Spleen (tissue), 11 donors: Measurements from ENCODE around the gene KCNF1. TPM values are rescaled to one million over a fixed set of nuclear protein-coding genes. Genes with fewer than 3 reads are reported as not detected.
A peak's percentile ranks its signal among the peaks of the same experiment; 100 is the strongest.

Experiments
- DNase-seq: peaks from one replicate; pipeline ENCODE4 v3.0.0-alpha.2; 2020
- H3K27ac ChIP-seq, 8 donors: fragments of 200-600 bp; sonication (generic) in 7 of 8; 1 replicate in 4 of 8; 2 replicates in 4 of 8; pipeline versions ENCODE4 v1.5.0 to v1.8.0; 2016 to 2021; ENCODE audit warnings: inconsistent platforms in 4 of 8, mild to moderate bottlenecking in 4 of 8, moderate library complexity in 1 of 8
- H3K27me3 ChIP-seq, 7 donors: fragments of 200-600 bp; sonication (generic) in 6 of 7; replicated peaks in 1 of 7; 1 replicate in 4 of 7; 2 replicates in 3 of 7; pipeline versions ENCODE4 v1.5.0 to v1.8.0; 2016 to 2021; ENCODE audit warnings: inconsistent platforms in 3 of 7, mild to moderate bottlenecking in 1 of 7
- H3K36me3 ChIP-seq, 6 donors: fragments of 200-600 bp; sonication (generic) in 5 of 6; 1 replicate in 4 of 6; 2 replicates in 2 of 6; pipeline versions ENCODE4 v1.5.0 to v1.8.0; 2016 to 2021; ENCODE audit warnings: inconsistent platforms in 2 of 6
- H3K4me1 ChIP-seq, 6 donors: fragments of 200-600 bp; sonication (generic) in 5 of 6; 1 replicate in 3 of 6; 2 replicates in 3 of 6; pipeline versions ENCODE4 v1.5.0 to v1.8.0; 2016 to 2021; ENCODE audit warnings: inconsistent platforms in 3 of 6
- H3K4me3 ChIP-seq, 8 donors: fragments of 200-600 bp; sonication (generic) in 7 of 8; 1 replicate in 4 of 8; 2 replicates in 4 of 8; pipeline versions ENCODE4 v1.5.0 to v1.8.0; 2016 to 2021; ENCODE audit warnings: inconsistent platforms in 4 of 8, mild to moderate bottlenecking in 4 of 8, moderate library complexity in 2 of 8
- H3K9me3 ChIP-seq, 8 donors: fragments of 200-600 bp; sonication (generic) in 7 of 8; 1 replicate in 4 of 8; 2 replicates in 4 of 8; pipeline versions ENCODE4 v1.5.0 to v1.8.0; 2016 to 2021; ENCODE audit warnings: inconsistent platforms in 4 of 8
- CTCF ChIP-seq, 11 experiments: fragments of 200-600 bp in 7 of 11; fragments of 450-650 bp in 4 of 11; sonication (generic) in 4 of 11; IDR thresholded peaks in 8 of 11; conservative IDR thresholded peaks in 3 of 11; 1 replicate in 7 of 11; 2 replicates in 4 of 11; pipeline versions ENCODE4 v1.4.0 to v1.8.0; 2016 to 2021; ENCODE audit warnings: antibody characterized with exemption in 11 of 11, inconsistent platforms in 4 of 11, mild to moderate bottlenecking in 1 of 11
- POLR2A ChIP-seq, 3 donors: fragments of 450-650 bp; IDR thresholded peaks; one replicate each; pipeline ENCODE4 v1.5.1; 2017; ENCODE audit warnings: antibody characterized with exemption in 3 of 3, mild to moderate bottlenecking in 1 of 3
- POLR2AphosphoS5 ChIP-seq, 3 donors: sonication (generic); formaldehyde crosslinking; IDR thresholded peaks; one replicate each; pipeline ENCODE4 v1.5.1; 2017; ENCODE audit warnings: antibody characterized with exemption in 3 of 3
- WGBS, 5 donors: extraction: QIAGEN DNeasy Blood & Tissue Kit in 3 of 5; methylation state at CpG; one replicate each; pipeline versions ENCODE4 v1.1.5 to v1.1.7; 2013 to 2018; 5-methylcytosine and 5-hydroxymethylcytosine counted together
- intact Hi-C: fragments of 100-400 bp; cut with DNase I; formaldehyde crosslinking; loops from one replicate; pipeline ENCODE4 v1.15.0; 2023; ENCODE audit warnings: low total_unique reads
- polyA plus RNA-seq, 3 donors: library from polyadenylated mRNA; stranded (reverse); fragments of 200-250 nt; gene quantifications; one replicate each; pipeline ENCODE4 v1.2.1, GENCODE V29; 2013
- total RNA-seq, 7 donors: library from RNA; depleted of rRNA in 3 of 7; stranded (reverse); fragments of >200 nt in 3 of 7; fragmentation: NEBNext Ultra II Directional in 4 of 7; extraction: Animal tissue kit (Norgen Biotek cat#: 25700) in 4 of 7; gene quantifications; one replicate each; pipeline versions ENCODE4 v1.1.0 to v1.2.1, GENCODE V29; 2016 to 2021
- donor health status: healthy with polysubstance abuse.
- donor health status: DM: no; HTN: no; CAD: no; lungs with moderate emphysema.
- donor health status: DM: no; HTN: no; CAD: no.
- donor health status: Bipolar disorder and iron deficiency.
- donor health status: healthy.
- donor health status: DM: no; HTN: no; CAD: no.
- donor health status: DM: yes; HTN: yes; CAD: no.

Gene KCNF1
- total and polyA plus RNA-seq, 10 donors, result 0.16 to 1.2 (median 0.57) TPM; not detected in 3

- Histone ChIP-seq H3K27ac (no peak overlapping the region), H3K4me3 (no peak overlapping the region), H3K9me3 (no peaks in the 10 kb centered on the region), H3K4me1 (no peaks in the 10 kb centered on the region), H3K27me3 (peaks cover 0 to 37% (median 0%) of the 10 kb centered on the region in 7 donors), H3K36me3 (no peaks in the 10 kb centered on the region)
- intact Hi-C loops, result no loop called here
- TF ChIP-seq POLR2AphosphoS5 (IDR thresholded peaks at IDR 0.05), result no peak
- no peak for TF ChIP-seq POLR2A (IDR thresholded peaks at IDR 0.05)
- no peak for TF ChIP-seq CTCF (IDR thresholded peaks at IDR 0.05 in 8 of 11, conservative IDR thresholded peaks at IDR 0.05 in 3 of 11)
- WGBS, 5 donors, result 72 to 83% (median 76%) methylated on average over 17 of the region's 17 CpGs
- peak; percentile 59 for DNase-seq
Observed at GRCh38 chr2:10932345-10933151, 20.8 kb downstream of the KCNF1 start.

GRCh38 chr2:10933700-10934225 is 22.0 kb downstream of the KCNF1 start:
- H3K27ac ChIP-seq, result no peak overlapping the region
- no peaks in the 10 kb centered on the region for H3K36me3 ChIP-seq
- no peak overlapping the region for H3K4me3 ChIP-seq
- peaks cover 0 to 37% (median 0%) of the 10 kb centered on the region in 7 donors for H3K27me3 ChIP-seq
- peak; percentile 42 for DNase-seq
- TF ChIP-seq CTCF (IDR thresholded peaks at IDR 0.05 in 8 of 11, conservative IDR thresholded peaks at IDR 0.05 in 3 of 11), result no peak
- no peak for TF ChIP-seq POLR2A (IDR thresholded peaks at IDR 0.05)
- TF ChIP-seq POLR2AphosphoS5 (IDR thresholded peaks at IDR 0.05), result no peak
- H3K9me3 ChIP-seq, result peaks cover 0 to 11% (median 7%) of the 10 kb centered on the region in 8 donors
- WGBS, 5 donors, result 81 to 94% (median 91%) methylated on average over 11 of the region's 11 CpGs
- intact Hi-C loops, result no loop called here
- H3K4me1 ChIP-seq, result no peaks in the 10 kb centered on the region

- Histone ChIP-seq H3K36me3 (no peaks in the 10 kb centered on the region), H3K4me1 (no peaks in the 10 kb centered on the region), H3K4me3 (no peak overlapping the region), H3K27ac (no peak overlapping the region), H3K9me3 (peaks cover 0 to 17% (median 14%) of the 10 kb centered on the region in 8 donors), H3K27me3 (peaks cover 0 to 37% (median 0%) of the 10 kb centered on the region in 7 donors)
- intact Hi-C loops, result no loop called here
- TF ChIP-seq POLR2AphosphoS5 (IDR thresholded peaks at IDR 0.05), result no peak
- TF ChIP-seq CTCF (IDR thresholded peaks at IDR 0.05 in 8 of 11, conservative IDR thresholded peaks at IDR 0.05 in 3 of 11), result no peak
- TF ChIP-seq POLR2A (IDR thresholded peaks at IDR 0.05), result no peak
- peak; percentile 51 for DNase-seq
- WGBS, 5 donors, result 63 to 74% (median 67%) methylated on average over 6 to 7 of the region's 7 CpGs
Observed at GRCh38 chr2:10934308-10934978, 22.7 kb downstream of the KCNF1 start.

GRCh38 chr2:10934979-10935350 is 23.2 kb downstream of the KCNF1 start:
- H3K27me3 ChIP-seq, result peaks cover 0 to 37% (median 0%) of the 10 kb centered on the region in 7 donors
- H3K4me3 ChIP-seq, result no peak overlapping the region
- 56 to 75% (median 74%) methylated on average over 7 to 15 of the region's 15 CpGs for WGBS, 5 donors
- peak; percentile 36 for DNase-seq
- peaks cover 0 to 23% (median 19%) of the 10 kb centered on the region in 8 donors for H3K9me3 ChIP-seq
- intact Hi-C loops, result no loop called here
- no peak overlapping the region for H3K27ac ChIP-seq
- H3K4me1 ChIP-seq, result no peaks in the 10 kb centered on the region
- TF ChIP-seq CTCF (IDR thresholded peaks at IDR 0.05 in 8 of 11, conservative IDR thresholded peaks at IDR 0.05 in 3 of 11) (no peak), POLR2AphosphoS5 (IDR thresholded peaks at IDR 0.05) (peak in 2 of 3 donors; percentile 23 to 34)
- H3K36me3 ChIP-seq, result no peaks in the 10 kb centered on the region
